ENCODE data around the gene UBALD1. TPM values are rescaled to one million over a fixed set of nuclear protein-coding genes. Genes with fewer than 3 reads are reported as not detected.
A peak's percentile ranks its signal among the peaks of the same experiment; 100 is the strongest.
"Not testable (repeated sequence)": the region's sequence is repeated elsewhere in the genome, so short reads cannot be mapped to it uniquely, and the experiment has no call there.

Gene UBALD1
- polyA plus RNA-seq, 1 donor from 2014 or later: 6.7 TPM

DNA sequence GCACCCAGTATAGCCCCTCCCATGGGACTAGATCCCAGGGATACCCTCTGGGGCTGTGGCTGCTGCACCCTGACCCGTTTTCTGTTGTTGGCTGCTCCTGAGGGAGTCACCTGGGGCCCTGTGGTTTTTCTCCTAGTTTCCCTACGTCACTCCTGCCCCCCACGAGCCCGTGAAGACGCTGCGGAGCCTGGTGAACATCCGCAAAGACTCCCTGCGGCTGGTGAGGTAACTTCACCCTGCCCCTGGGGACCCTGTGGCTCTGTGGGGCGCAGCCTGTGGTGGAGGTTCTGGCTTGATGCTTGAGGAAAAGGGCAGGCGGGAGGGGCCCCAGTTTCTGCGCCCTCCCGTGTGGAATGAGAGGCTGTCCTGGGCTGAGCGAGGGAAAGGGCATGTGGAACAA lies 37.1 kb upstream of the UBALD1 start:
- H3K36me3 Mint-ChIP-seq: peaks cover 2% of the 10 kb centered on the region
- no peaks in the 10 kb centered on the region for H3K9me3 Mint-ChIP-seq
- H3K27ac Mint-ChIP-seq: peak overlapping the region in 2 of 3 donors; percentile 80 to 88
- H3K4me3 Mint-ChIP-seq: peak overlapping the region in 1 of 4 donors; percentile 20
- no peaks in the 10 kb centered on the region for H3K27me3 Mint-ChIP-seq
- peaks cover 9 to 15% (median 13%) of the 10 kb centered on the region in 3 donors for H3K4me1 Mint-ChIP-seq

GRCh38 chr16:4650443-4651074 lies 35.9 kb upstream of the UBALD1 start:
- peaks cover 9 to 15% (median 15%) of the 10 kb centered on the region in 3 donors for H3K4me1 Mint-ChIP-seq
- peak overlapping the region; percentile 62 to 72 (median 67) for H3K27ac Mint-ChIP-seq
- H3K27me3 Mint-ChIP-seq, H3K9me3 Mint-ChIP-seq, H3K36me3 Mint-ChIP-seq: not testable (repeated sequence)
- H3K4me3 Mint-ChIP-seq: peak overlapping the region in 2 of 4 donors; percentile 13 to 74

DNA sequence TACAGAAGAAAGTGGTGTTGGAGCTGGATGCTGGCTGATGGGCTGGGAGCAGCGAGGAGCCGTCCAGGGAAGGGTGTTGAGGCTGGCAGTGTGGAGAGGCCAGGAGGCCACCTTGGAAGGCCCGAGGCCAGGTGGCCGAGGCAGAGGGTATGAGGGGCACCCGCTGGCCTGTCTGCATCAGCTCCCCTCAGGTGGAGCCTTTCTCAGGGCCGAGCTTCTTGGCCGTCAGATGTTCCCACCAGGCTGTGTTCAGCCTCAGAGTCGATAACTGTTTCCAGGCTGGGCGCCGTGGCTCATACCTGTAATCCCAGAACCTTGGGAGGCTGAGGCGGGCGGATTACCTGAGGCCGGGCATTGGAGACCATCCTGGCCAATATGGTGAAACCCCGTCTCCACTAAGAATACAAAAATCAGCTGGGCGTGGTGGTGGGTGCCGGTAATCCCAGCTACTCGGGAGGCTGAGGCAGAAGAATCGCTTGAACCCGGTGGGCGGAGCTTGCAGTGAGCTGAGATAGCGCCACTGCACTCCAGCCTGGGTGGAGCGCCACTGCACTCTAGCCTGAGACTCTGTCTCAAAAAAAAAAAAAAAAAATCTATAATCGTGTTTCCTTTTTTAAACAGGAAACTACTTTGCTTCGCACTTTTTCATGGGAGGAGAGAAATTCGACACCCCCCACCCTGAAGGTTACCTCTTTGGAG lies 35.2 kb upstream of the UBALD1 start:
- Mint-ChIP-seq H3K27ac (peak overlapping the region in 2 of 3 donors; percentile 67 to 72), H3K4me3 (no peak overlapping the region), H3K27me3 (no peaks in the 10 kb centered on the region), H3K9me3 (no peaks in the 10 kb centered on the region), H3K36me3 (peaks cover 2% of the 10 kb centered on the region), H3K4me1 (peaks cover 9 to 18% (median 15%) of the 10 kb centered on the region in 3 donors)

GRCh38 chr16:4648917-4649316 lies 34.2 kb upstream of the UBALD1 start:
- peak overlapping the region in 2 of 3 donors; percentile 12 to 46 for H3K27ac Mint-ChIP-seq
- no peaks in the 10 kb centered on the region for H3K9me3 Mint-ChIP-seq
- H3K27me3 Mint-ChIP-seq: no peaks in the 10 kb centered on the region
- H3K4me3 Mint-ChIP-seq: no peak overlapping the region
- peaks cover 2% of the 10 kb centered on the region for H3K36me3 Mint-ChIP-seq
- H3K4me1 Mint-ChIP-seq: peaks cover 9 to 18% (median 15%) of the 10 kb centered on the region in 3 donors

- Mint-ChIP-seq H3K27ac (peak overlapping the region in 1 of 3 donors; percentile 39), H3K4me3 (no peak overlapping the region), H3K4me1 (peaks cover 9 to 18% (median 15%) of the 10 kb centered on the region in 3 donors), H3K36me3 (peaks cover 2% of the 10 kb centered on the region), H3K9me3 (no peaks in the 10 kb centered on the region), H3K27me3 (no peaks in the 10 kb centered on the region)
These were observed 32.9 kb upstream of the UBALD1 start for GRCh38 chr16:4647644-4647980.

GRCh38 chr16:4646773-4647643 lies 32.3 kb upstream of the UBALD1 start:
- Mint-ChIP-seq H3K27me3 (no peaks in the 10 kb centered on the region), H3K9me3 (no peaks in the 10 kb centered on the region), H3K4me1 (peaks cover 9 to 20% (median 14%) of the 10 kb centered on the region in 3 donors), H3K36me3 (peaks cover 2% of the 10 kb centered on the region), H3K4me3 (no peak overlapping the region), H3K27ac (no peak overlapping the region)

GRCh38 chr16:4641895-4642294 lies 27.2 kb upstream of the UBALD1 start:
- no peak overlapping the region for H3K27ac Mint-ChIP-seq
- peaks cover 0 to 18% (median 15%) of the 10 kb centered on the region in 3 donors for H3K4me1 Mint-ChIP-seq
- H3K27me3 Mint-ChIP-seq: no peaks in the 10 kb centered on the region
- peak overlapping the region in 1 of 4 donors; percentile 39 for H3K4me3 Mint-ChIP-seq
- H3K9me3 Mint-ChIP-seq: no peaks in the 10 kb centered on the region
- H3K36me3 Mint-ChIP-seq: no peaks in the 10 kb centered on the region

- Mint-ChIP-seq H3K4me3 (peak overlapping the region in 1 of 4 donors; percentile 27), H3K4me1 (peaks cover 0 to 18% (median 15%) of the 10 kb centered on the region in 3 donors), H3K27ac (peak overlapping the region in 1 of 3 donors; percentile 75), H3K27me3 (no peaks in the 10 kb centered on the region), H3K9me3 (no peaks in the 10 kb centered on the region), H3K36me3 (no peaks in the 10 kb centered on the region)
These were observed 26.6 kb upstream of the UBALD1 start for GRCh38 chr16:4641306-4641687.

- peak overlapping the region in 1 of 3 donors; percentile 75 for H3K27ac Mint-ChIP-seq
- H3K36me3 Mint-ChIP-seq: peaks cover 2% of the 10 kb centered on the region
- H3K27me3 Mint-ChIP-seq: no peaks in the 10 kb centered on the region
- peak overlapping the region in 1 of 4 donors; percentile 27 for H3K4me3 Mint-ChIP-seq
- H3K9me3 Mint-ChIP-seq: no peaks in the 10 kb centered on the region
- peaks cover 0 to 16% (median 15%) of the 10 kb centered on the region in 3 donors for H3K4me1 Mint-ChIP-seq
These were observed 26.1 kb upstream of the UBALD1 start for GRCh38 chr16:4640572-4641305.

- Mint-ChIP-seq H3K27me3 (no peaks in the 10 kb centered on the region), H3K4me3 (no peak overlapping the region), H3K27ac (peak overlapping the region in 1 of 3 donors; percentile 2), H3K4me1 (peaks cover 0 to 15% (median 13%) of the 10 kb centered on the region in 3 donors), H3K36me3 (peaks cover 2% of the 10 kb centered on the region), H3K9me3 (no peaks in the 10 kb centered on the region)
These were observed 25.3 kb upstream of the UBALD1 start for GRCh38 chr16:4639899-4640509.

GRCh38 chr16:4637501-4638166 lies 22.9 kb upstream of the UBALD1 start:
- Mint-ChIP-seq H3K4me1 (peaks cover 0 to 16% (median 15%) of the 10 kb centered on the region in 3 donors), H3K4me3 (no peak overlapping the region), H3K9me3 (no peaks in the 10 kb centered on the region), H3K36me3 (peaks cover 2% of the 10 kb centered on the region), H3K27me3 (no peaks in the 10 kb centered on the region), H3K27ac (peak overlapping the region in 1 of 3 donors; percentile 71)

DNA sequence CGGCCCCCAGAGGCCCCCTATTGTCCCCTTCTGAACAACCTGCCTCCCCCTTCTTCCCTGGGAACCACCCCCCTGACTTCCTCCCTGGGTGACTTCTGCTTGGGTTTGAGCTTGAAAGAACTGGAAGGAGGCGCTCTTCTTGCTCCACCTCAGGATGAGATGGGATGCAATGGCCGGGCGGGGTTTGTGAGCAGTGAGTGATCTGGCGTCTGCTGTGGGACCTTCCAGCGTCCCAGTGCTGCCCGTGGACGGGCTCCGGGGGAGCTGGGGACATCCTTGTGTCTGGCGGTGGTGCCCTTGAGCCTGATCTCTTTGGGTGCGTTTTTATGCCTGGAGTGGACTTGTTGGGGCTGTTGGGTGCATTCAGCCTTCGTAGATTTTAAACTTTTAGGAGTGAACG lies 21.5 kb upstream of the UBALD1 start:
- Mint-ChIP-seq H3K36me3 (peaks cover 3% of the 10 kb centered on the region), H3K4me3 (no peak overlapping the region), H3K9me3 (no peaks in the 10 kb centered on the region), H3K27ac (no peak overlapping the region), H3K27me3 (no peaks in the 10 kb centered on the region), H3K4me1 (peaks cover 6 to 12% (median 11%) of the 10 kb centered on the region in 3 donors)

DNA sequence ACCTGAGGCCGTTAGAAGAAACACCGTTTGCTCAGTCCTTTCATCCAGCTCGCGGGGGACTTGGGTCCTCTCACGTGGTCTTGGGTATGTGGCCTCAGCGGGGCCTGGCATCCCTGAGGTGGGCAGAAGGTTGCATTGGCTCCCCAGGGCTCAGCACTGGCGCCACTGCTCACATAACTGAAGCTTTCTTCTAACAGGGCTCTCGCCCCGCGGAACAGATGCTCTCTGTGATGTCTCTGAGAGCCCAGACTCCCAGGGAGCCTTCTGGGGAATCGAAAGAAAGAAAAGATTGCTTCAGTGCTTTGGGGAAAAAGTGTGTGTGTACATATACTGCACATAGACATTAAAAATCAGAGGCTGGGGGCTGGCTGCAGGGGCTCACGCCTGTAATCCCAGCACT lies 20.1 kb upstream of the UBALD1 start:
- Mint-ChIP-seq H3K4me1 (peaks cover 5 to 9% (median 5%) of the 10 kb centered on the region in 3 donors), H3K9me3 (no peaks in the 10 kb centered on the region), H3K4me3 (peak overlapping the region in 1 of 4 donors; percentile 49), H3K27ac (peak overlapping the region in 1 of 3 donors; percentile 16), H3K27me3 (no peaks in the 10 kb centered on the region), H3K36me3 (peaks cover 6% of the 10 kb centered on the region)

Measured in IgD-negative memory B cell (primary cell).